Fibroblast of lung (primary cell): ENCODE data around the gene IDE.

Source experiments
- CTCF ChIP-seq, 2 donors: IDR thresholded peaks in 1 of 2; conservative IDR thresholded peaks in 1 of 2; 1 replicate in 1 of 2; 2 replicates in 1 of 2; pipeline ENCODE4 v1.5.1; 2011 to 2012; ENCODE audit warnings: low read length in 2 of 2, control low read depth in 1 of 2, inconsistent platforms in 1 of 2, low read depth in 1 of 2, mild to moderate bottlenecking in 1 of 2
- EZH2 ChIP-seq: IDR thresholded peaks from 2 replicates; pipeline ENCODE4 v1.5.1; 2012; ENCODE audit warnings: low read length, control low read depth, mild to moderate bottlenecking; ENCODE audit errors: missing control alignments

GRCh38 chr10:92408017-92408361, 165.9 kb downstream of the IDE start:
- no peak for TF ChIP-seq EZH2
- TF ChIP-seq CTCF (conservative IDR thresholded peaks at IDR 0.05 in 1 of 2, IDR thresholded peaks at IDR 0.05 in 1 of 2; ENCODE audit: low read depth in 1 of 2, low read length in 2 of 2), result no peak
